Breast epithelium (tissue), 4 donors: ENCODE data around the gene FAM117B. TPM values are rescaled to one million over a fixed set of nuclear protein-coding genes. Genes with fewer than 3 reads are reported as not detected.

Experiments
- DNase-seq, 2 donors: peaks; one replicate each; pipeline ENCODE4 v3.0.0-alpha.2; 2019; ENCODE audit warnings: low spot score in 2 of 2
- H3K27ac ChIP-seq, 2 donors: fragments of 200-600 bp; sonication (generic) in 1 of 2; one replicate each; pipeline ENCODE4 v1.5.1; 2016 to 2019; ENCODE audit warnings: mild to moderate bottlenecking in 1 of 2
- H3K27me3 ChIP-seq, 2 donors: fragments of 200-600 bp; sonication (generic) in 1 of 2; one replicate each; pipeline versions ENCODE4 v1.5.1 to v1.6.0; 2017 to 2019; ENCODE audit warnings: control low read depth in 1 of 2, mild to moderate bottlenecking in 1 of 2
- H3K36me3 ChIP-seq: fragments of 200-600 bp; one replicate; pipeline ENCODE4 v1.5.1; 2019
- H3K4me1 ChIP-seq, 2 donors: fragments of 200-600 bp; sonication (generic); one replicate each; pipeline ENCODE4 v1.5.1; 2016 to 2019; ENCODE audit warnings: control low read depth in 1 of 2
- H3K4me3 ChIP-seq, 3 donors: fragments of 200-600 bp; sonication (generic); 1 replicate in 2 of 3; 2 replicates in 1 of 3; pipeline ENCODE4 v1.5.1; 2016 to 2019; ENCODE audit warnings: mild to moderate bottlenecking in 3 of 3, moderate library complexity in 2 of 3
- H3K9me3 ChIP-seq, 2 donors: fragments of 200-600 bp; sonication (generic) in 1 of 2; one replicate each; pipeline ENCODE4 v1.5.1; 2016 to 2019; ENCODE audit warnings: control low read depth in 1 of 2
- POLR2A ChIP-seq: fragments of 450-650 bp; IDR thresholded peaks from one replicate; pipeline ENCODE4 v1.6.1; 2016; ENCODE audit warnings: antibody characterized with exemption, mild to moderate bottlenecking, moderate library complexity
- POLR2AphosphoS5 ChIP-seq, 3 donors: sonication (generic); formaldehyde crosslinking; IDR thresholded peaks; one replicate each; pipeline ENCODE4 v1.6.1; 2017; ENCODE audit warnings: antibody characterized with exemption in 3 of 3
- intact Hi-C: fragments of 100-400 bp; cut with DNase I; formaldehyde crosslinking; loops from one replicate; pipeline ENCODE4 v1.15.1; 2023; ENCODE audit warnings: low total_unique reads
- total RNA-seq, 3 donors: library from RNA; depleted of rRNA; stranded (reverse); fragments of >200 nt; gene quantifications; one replicate each; pipeline ENCODE4 v1.1.0, GENCODE V29; 2016
- TF ChIP-seq, protein P1 (sequence below), 3 donors: fragments of 450-650 bp; IDR thresholded peaks; one replicate each; pipeline ENCODE4 v1.5.1; 2016 to 2017; ENCODE audit warnings: antibody characterized with exemption in 3 of 3, mild to moderate bottlenecking in 3 of 3, moderate library complexity in 3 of 3

The FAM117B gene
- total RNA-seq, 3 donors from 2014 or later = 9.4 to 13.1 (median 11.9) TPM

DNA sequence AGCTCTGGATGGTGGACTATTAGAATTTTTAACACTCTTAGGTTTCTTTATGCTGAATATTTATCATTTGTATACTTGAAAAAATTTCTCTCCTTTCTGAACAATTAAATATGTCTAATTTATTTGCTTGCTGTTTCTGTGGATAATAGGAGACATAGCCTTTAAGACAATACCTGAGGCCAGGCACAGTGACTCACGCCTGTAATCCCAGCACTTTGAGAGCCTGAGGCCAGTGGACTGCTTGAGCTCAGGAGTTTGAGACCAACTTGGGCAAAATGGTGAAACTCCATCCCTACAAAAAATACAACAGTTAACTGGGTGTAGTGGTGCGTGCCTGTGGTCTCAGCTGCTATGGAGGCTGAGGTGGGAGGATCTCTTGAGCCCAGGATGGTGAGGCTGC is 54.7 kb downstream of the FAM117B start:
- Histone ChIP-seq H3K36me3 (no peaks in the 10 kb centered on the region), H3K9me3 (no peaks in the 10 kb centered on the region), H3K4me1 (no peaks in the 10 kb centered on the region), H3K27ac (no peak overlapping the region), H3K27me3 (no peaks in the 10 kb centered on the region), H3K4me3 (no peak overlapping the region)
- no peak for DNase-seq
- TF ChIP-seq POLR2AphosphoS5 (IDR thresholded peaks at IDR 0.05) (no peak), POLR2A (no peak)
- TF ChIP-seq, protein P1, sequence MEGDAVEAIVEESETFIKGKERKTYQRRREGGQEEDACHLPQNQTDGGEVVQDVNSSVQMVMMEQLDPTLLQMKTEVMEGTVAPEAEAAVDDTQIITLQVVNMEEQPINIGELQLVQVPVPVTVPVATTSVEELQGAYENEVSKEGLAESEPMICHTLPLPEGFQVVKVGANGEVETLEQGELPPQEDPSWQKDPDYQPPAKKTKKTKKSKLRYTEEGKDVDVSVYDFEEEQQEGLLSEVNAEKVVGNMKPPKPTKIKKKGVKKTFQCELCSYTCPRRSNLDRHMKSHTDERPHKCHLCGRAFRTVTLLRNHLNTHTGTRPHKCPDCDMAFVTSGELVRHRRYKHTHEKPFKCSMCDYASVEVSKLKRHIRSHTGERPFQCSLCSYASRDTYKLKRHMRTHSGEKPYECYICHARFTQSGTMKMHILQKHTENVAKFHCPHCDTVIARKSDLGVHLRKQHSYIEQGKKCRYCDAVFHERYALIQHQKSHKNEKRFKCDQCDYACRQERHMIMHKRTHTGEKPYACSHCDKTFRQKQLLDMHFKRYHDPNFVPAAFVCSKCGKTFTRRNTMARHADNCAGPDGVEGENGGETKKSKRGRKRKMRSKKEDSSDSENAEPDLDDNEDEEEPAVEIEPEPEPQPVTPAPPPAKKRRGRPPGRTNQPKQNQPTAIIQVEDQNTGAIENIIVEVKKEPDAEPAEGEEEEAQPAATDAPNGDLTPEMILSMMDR (IDR thresholded peaks at IDR 0.05) = no peak
- intact Hi-C loops = no loop called here

DNA sequence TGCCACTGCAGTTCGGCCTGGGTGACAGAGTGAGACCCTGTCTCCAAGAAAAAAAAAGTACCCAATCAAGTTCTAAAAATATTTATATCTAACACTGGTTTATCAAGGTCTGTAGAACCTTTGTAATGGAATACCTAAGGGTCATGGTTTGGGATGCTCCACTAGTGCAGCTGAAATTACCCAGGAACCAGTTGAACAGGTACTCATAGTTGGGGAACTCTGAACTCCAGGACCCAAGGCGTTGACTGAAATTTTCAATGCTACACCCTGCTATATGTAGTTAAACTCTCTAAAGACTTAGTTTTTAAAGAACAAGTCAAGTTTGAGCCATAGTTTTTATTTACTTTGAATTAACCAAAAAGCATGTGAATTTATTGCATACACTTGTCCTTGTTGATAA is 55.1 kb downstream of the FAM117B start:
- no peak for TF ChIP-seq POLR2AphosphoS5 (IDR thresholded peaks at IDR 0.05)
- TF ChIP-seq, protein P1 (IDR thresholded peaks at IDR 0.05) = no peak
- no peak for TF ChIP-seq POLR2A
- Histone ChIP-seq H3K4me3 (no peak overlapping the region), H3K27ac (no peak overlapping the region), H3K27me3 (no peaks in the 10 kb centered on the region), H3K9me3 (no peaks in the 10 kb centered on the region), H3K4me1 (no peaks in the 10 kb centered on the region), H3K36me3 (no peaks in the 10 kb centered on the region)
- DNase-seq = no peak
- intact Hi-C loops = no loop called here

DNA sequence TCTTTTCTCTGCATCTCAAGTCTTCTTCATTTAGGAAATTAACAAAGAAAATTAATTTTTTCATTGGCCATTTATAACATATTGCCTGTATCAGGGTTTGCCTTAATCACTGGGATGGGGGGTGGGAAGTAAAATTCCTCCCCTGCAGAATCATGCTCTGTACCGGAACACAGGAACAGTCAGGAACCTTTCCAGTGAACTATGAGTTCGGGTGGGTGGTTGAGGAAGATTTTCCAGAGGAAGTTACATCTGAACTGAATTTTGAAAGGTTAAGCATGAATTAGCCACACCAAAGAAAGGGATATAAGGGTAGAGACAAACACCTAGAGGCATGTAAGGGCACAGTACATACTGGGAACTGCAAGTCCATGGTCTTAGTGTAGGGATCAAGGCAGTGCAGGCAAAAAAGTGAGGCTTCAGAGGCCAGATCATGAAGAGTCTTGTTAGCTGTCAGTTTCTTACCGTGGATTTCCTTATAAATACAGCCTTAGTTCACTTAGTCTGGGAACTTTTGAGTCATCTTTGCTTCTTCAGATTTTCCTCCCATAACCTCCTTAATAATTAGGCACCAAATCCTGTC is 55.6 kb downstream of the FAM117B start:
- no peaks in the 10 kb centered on the region for H3K27me3 ChIP-seq
- TF ChIP-seq POLR2AphosphoS5 (IDR thresholded peaks at IDR 0.05) (no peak), POLR2A (no peak)
- TF ChIP-seq, protein P1 (IDR thresholded peaks at IDR 0.05) = no peak
- H3K27ac ChIP-seq = no peak overlapping the region
- H3K4me1 ChIP-seq = no peaks in the 10 kb centered on the region
- intact Hi-C loops = no loop called here
- no peak overlapping the region for H3K4me3 ChIP-seq
- no peak for DNase-seq
- no peaks in the 10 kb centered on the region for H3K9me3 ChIP-seq
- no peaks in the 10 kb centered on the region for H3K36me3 ChIP-seq

DNA sequence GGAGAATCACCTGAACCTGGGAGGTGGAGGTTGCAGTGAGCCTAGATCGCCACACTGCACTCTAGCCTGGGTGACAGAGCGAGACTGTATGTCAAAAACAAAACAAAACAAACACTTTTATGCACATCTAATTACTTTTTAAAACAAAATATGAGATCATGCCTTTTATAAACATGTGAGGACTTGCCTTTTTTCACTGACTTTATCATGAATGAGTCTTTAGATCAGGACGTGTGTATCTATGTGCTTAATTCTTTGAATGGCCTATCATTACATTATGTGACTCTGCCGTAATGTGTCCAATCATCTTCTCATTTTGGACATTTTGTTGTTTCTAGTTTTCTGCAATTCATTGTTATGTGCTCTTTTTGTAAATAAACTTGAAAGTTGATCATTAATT is 58.7 kb downstream of the FAM117B start:
- DNase-seq = no peak
- intact Hi-C loops = no loop called here
- H3K36me3 ChIP-seq = no peaks in the 10 kb centered on the region

DNA sequence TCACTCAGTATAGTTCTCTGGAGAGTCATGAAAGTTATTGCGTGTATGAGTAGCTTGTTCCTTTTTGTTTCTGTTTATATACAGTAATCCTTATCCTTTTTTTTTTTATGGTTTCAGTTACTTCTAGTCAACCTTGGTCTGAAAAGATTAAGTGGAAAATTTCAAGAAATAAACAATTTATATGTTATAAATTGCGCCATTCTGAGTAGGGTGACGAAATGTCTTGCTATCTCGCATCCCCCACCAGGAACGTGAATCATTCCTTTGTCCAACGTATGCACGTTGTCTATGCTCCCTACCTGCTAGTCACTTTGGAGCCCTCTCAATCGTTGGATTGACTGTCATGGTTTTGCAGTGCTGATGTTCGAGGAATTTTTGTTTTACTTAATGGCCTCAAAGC is 60.4 kb downstream of the FAM117B start:
- H3K27me3 ChIP-seq = no peaks in the 10 kb centered on the region
- H3K36me3 ChIP-seq = no peaks in the 10 kb centered on the region
- DNase-seq = no peak
- no peak overlapping the region for H3K4me3 ChIP-seq
- intact Hi-C loops = no loop called here
- no peaks in the 10 kb centered on the region for H3K4me1 ChIP-seq
- TF ChIP-seq POLR2A (no peak), POLR2AphosphoS5 (IDR thresholded peaks at IDR 0.05) (no peak)
- TF ChIP-seq, protein P1 (IDR thresholded peaks at IDR 0.05) = no peak
- H3K27ac ChIP-seq = no peak overlapping the region
- no peaks in the 10 kb centered on the region for H3K9me3 ChIP-seq

More for the DNA sequence above, 58.7 kb downstream of the FAM117B start:
- Histone ChIP-seq H3K27me3 (no peaks in the 10 kb centered on the region), H3K27ac (no peak overlapping the region), H3K4me3 (no peak overlapping the region), H3K4me1 (no peaks in the 10 kb centered on the region), H3K9me3 (no peaks in the 10 kb centered on the region)
- no peak for TF ChIP-seq POLR2A
- TF ChIP-seq, protein P1 (IDR thresholded peaks at IDR 0.05) = no peak
- no peak for TF ChIP-seq POLR2AphosphoS5 (IDR thresholded peaks at IDR 0.05)
